ENCODE results near the gene MBNL2. TPM values are rescaled to one million over a fixed set of nuclear protein-coding genes. Genes with fewer than 3 reads are reported as not detected.

The MBNL2 gene
- total and polyA plus RNA-seq, 2 of the 4 experiments (the other 2 are of a cell fraction) = 26.9 to 103 TPM

- no peak overlapping the region for H3K4me3 ChIP-seq (ENCODE audit: insufficient read depth, low read depth, low read length)
- H4K20me1 ChIP-seq (ENCODE audit: insufficient read depth, low read length) = no peaks in the 10 kb centered on the region
- no peak overlapping the region for H4K5ac ChIP-seq (ENCODE audit: low read depth, low read length)
- ChIA-PET CTCF (interaction anchor here (0.6 kb wide), 1 partner anchor 20 kb away, joined by 4 read pairs; no protein-coding TSS in a partner anchor), POLR2A (ENCODE audit: unreplicated experiment) (interaction anchor here (0.6 to 0.9 kb wide), 2 partner anchors 36 to 206 kb away, joined by 3 read pairs; no protein-coding TSS in a partner anchor)
- no peak overlapping the region for H2BK20ac ChIP-seq (ENCODE audit: low read depth, low read length)
- no peak overlapping the region for H3K4ac ChIP-seq (ENCODE audit: low read depth, low read length)
- TF ChIP-seq NFE2L2 (IDR thresholded peaks at IDR 0.05; ENCODE audit: low read depth, low read length) (no peak), RCOR1 (IDR thresholded peaks at IDR 0.05; ENCODE audit: insufficient replicate concordance, low read length) (no peak), CEBPB (IDR thresholded peaks at IDR 0.05; ENCODE audit: low read depth, low read length) (no peak), ELK1 (IDR thresholded peaks at IDR 0.05; ENCODE audit: borderline replicate concordance, low read depth, low read length) (no peak), FOS (IDR thresholded peaks at IDR 0.05; ENCODE audit: low read depth, low read length) (no peak), MXI1 (IDR thresholded peaks at IDR 0.05; ENCODE audit: borderline replicate concordance, low read depth, low read length) (no peak), POLR2A (IDR thresholded peaks at IDR 0.05; ENCODE audit: low read depth, low read length) (no peak), USF2 (IDR thresholded peaks at IDR 0.05; ENCODE audit: low read depth, low read length) (no peak), MAZ (IDR thresholded peaks at IDR 0.05; ENCODE audit: borderline replicate concordance, low read depth, low read length) (no peak), BHLHE40 (IDR thresholded peaks at IDR 0.05; ENCODE audit: low read depth, low read length) (no peak), RAD21 (IDR thresholded peaks at IDR 0.05; ENCODE audit: low read length) (no peak), MAFK (IDR thresholded peaks at IDR 0.05; ENCODE audit: low read depth, low read length) (no peak), CTCF (conservative IDR thresholded peaks at IDR 0.05; ENCODE audit: low read depth, low read length) (no peak), RFX5 (IDR thresholded peaks at IDR 0.05; ENCODE audit: low read depth, low read length) (no peak), SMC3 (IDR thresholded peaks at IDR 0.05; ENCODE audit: low read depth, low read length) (no peak), CHD1 (IDR thresholded peaks at IDR 0.05; ENCODE audit: low read depth, low read length) (no peak)
- dilution Hi-C loops (cut with HindIII; ENCODE audit: low sequenced_read_pairs, unreplicated experiment) (no loop called here), in situ Hi-C loops (cut with MboI; ENCODE audit: low sequenced_read_pairs) (no loop called here), intact Hi-C loops (cut with micrococcal nuclease) (loop anchor here (10.0 kb wide), 1 partner anchor 408 kb away; no protein-coding TSS in a partner anchor)
- H4K8ac ChIP-seq (ENCODE audit: low read depth in 2 of 2, low read length in 2 of 2) = no peak overlapping the region
- no TSS peak for BruUV-seq (replicated peaks)
- ATAC-seq (ENCODE audit: low read depth) = peak; percentile 64
- no peak overlapping the region for H3K56ac ChIP-seq (ENCODE audit: extremely low read depth, insufficient read depth, low read length)
- no peak overlapping the region for H3K14ac ChIP-seq (replicated peaks; ENCODE audit: low read depth, low read length)
- no peaks in the 10 kb centered on the region for H3K27me3 ChIP-seq (ENCODE audit: control insufficient read depth, insufficient read depth, low read length)
- H3K27ac ChIP-seq (ENCODE audit: insufficient read depth, low read length) = no peak overlapping the region
- H3K79me1 ChIP-seq (ENCODE audit: low read depth in 1 of 2, low read length in 2 of 2) = peaks cover 0 to 6% of the 10 kb centered on the region in 2 experiments; a peak in 1 of 4 replicates
- peak overlapping the region; percentile 2; the same call in 1 of the 2 replicates for H3K4me2 ChIP-seq (ENCODE audit: low read depth, low read length)
- H3K4me1 ChIP-seq (ENCODE audit: control insufficient read depth, insufficient read depth, low read length) = peaks cover 5% of the 10 kb centered on the region
- no peak overlapping the region for H2AK9ac ChIP-seq (replicated peaks; ENCODE audit: low read depth, low read length, poor library complexity)
- DNase-seq = no peak
- peaks cover 2% of the 10 kb centered on the region; the same call in 1 of the 2 replicates for H3K36me3 ChIP-seq (ENCODE audit: control insufficient read depth, insufficient read depth, low read length)
- no peak overlapping the region for H2BK120ac ChIP-seq (ENCODE audit: low read depth, low read length)
- no peaks in the 10 kb centered on the region for H3K9me3 ChIP-seq (ENCODE audit: control insufficient read depth, insufficient read depth, low read length)
- no peak overlapping the region for H4K91ac ChIP-seq (ENCODE audit: insufficient read depth, low read depth, low read length)
- no peak overlapping the region for H3K18ac ChIP-seq (ENCODE audit: low read depth, low read length)
- no peak overlapping the region for H2AFZ ChIP-seq (replicated peaks; ENCODE audit: low read length, poor library complexity)
- H2AK5ac ChIP-seq (ENCODE audit: low read depth, low read length) = no peak overlapping the region
- H3K9ac ChIP-seq (ENCODE audit: low read depth, low read length) = no peak overlapping the region
- peaks cover 4% of the 10 kb centered on the region; the same call in 1 of the 2 replicates for H3K9me1 ChIP-seq (ENCODE audit: insufficient read depth, low read length)
- WGBS, 2 experiments (ENCODE audit: extremely low coverage in 2 of 2, insufficient read length in 1 of 2) = no CpG with 5 or more reads among the region's 10 CpGs
- no peak overlapping the region for H2BK5ac ChIP-seq (ENCODE audit: low read depth, low read length, poor library complexity, severe bottlenecking)
- no peak overlapping the region for H2BK15ac ChIP-seq (ENCODE audit: low read depth, low read length)
- H3K23ac ChIP-seq (ENCODE audit: low read depth, low read length) = no peak overlapping the region
Measured at GRCh38 chr13:97397267-97397666, 175.1 kb downstream of the MBNL2 start.

Data from IMR-90 (cell line).